ENCODE results near the gene CRHR1.
"Not testable (repeated sequence)": the region's sequence is repeated elsewhere in the genome, so short reads cannot be mapped to it uniquely, and the experiment has no call there.

Gene CRHR1

DNA sequence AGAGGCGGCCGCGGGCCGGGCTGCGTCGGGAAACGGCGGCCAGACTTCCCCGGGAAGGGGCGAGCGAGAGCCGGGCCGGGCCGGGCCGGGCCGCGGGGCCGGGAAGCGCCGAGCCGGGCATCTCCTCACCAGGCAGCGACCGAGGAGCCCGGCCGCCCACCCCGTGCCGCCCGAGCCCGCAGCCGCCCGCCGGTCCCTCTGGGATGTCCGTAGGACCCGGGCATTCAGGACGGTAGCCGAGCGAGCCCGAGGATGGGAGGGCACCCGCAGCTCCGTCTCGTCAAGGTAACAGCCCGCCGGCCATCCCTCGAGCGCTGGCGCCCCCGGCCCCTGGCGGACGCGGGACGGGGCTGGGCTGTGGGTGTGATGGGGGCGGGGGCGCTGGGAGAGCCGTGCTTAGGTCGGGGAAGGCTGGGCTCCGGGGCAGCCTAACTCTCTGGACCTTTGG, at the start of gene CRHR1:
Gene CRHR1 (plus strand): TSS at position 28 of the 448 bp plus-strand sequence. CDS start 225 bp downstream, at position 253.
- H3K4me3 ChIP-seq = peak within 1 kb of the TSS; percentile 82
- H3K9ac ChIP-seq (ENCODE audit: insufficient read length) = no peak within 1 kb of the TSS
- DNase-seq (ENCODE audit: low read depth, low spot score) = no peak
- H3K9me3 ChIP-seq (ENCODE audit: low read depth, low read length) = no peaks in the 10 kb centered on the region
- TF ChIP-seq POLR2AphosphoS5 (IDR thresholded peaks at IDR 0.05; ENCODE audit: borderline replicate concordance, low read depth, low read length) (no peak), EZH2 (IDR thresholded peaks at IDR 0.05) (no peak), FOXP2 (optimal IDR thresholded peaks at IDR 0.05; ENCODE audit: control extremely low read depth, extremely low read length, insufficient read depth) (no peak)
- H3K36me3 ChIP-seq (ENCODE audit: insufficient read depth, low read length) = no peaks in the 10 kb centered on the region
- no peak within 1 kb of the TSS for H3K27ac ChIP-seq

- no peak for TF ChIP-seq EZH2 (IDR thresholded peaks at IDR 0.05)
- TF ChIP-seq POLR2AphosphoS5 (IDR thresholded peaks at IDR 0.05; ENCODE audit: borderline replicate concordance, low read depth, low read length) = no peak
- no peak for TF ChIP-seq FOXP2 (optimal IDR thresholded peaks at IDR 0.05; ENCODE audit: control extremely low read depth, extremely low read length, insufficient read depth)
- no peak overlapping the region for H3K27ac ChIP-seq
- H3K4me3 ChIP-seq = no peak overlapping the region
- H3K36me3 ChIP-seq (ENCODE audit: insufficient read depth, low read length) = no peaks in the 10 kb centered on the region
- no peak for DNase-seq (ENCODE audit: low read depth, low spot score)
- H3K9ac ChIP-seq (ENCODE audit: insufficient read length) = no peak overlapping the region
- H3K9me3 ChIP-seq (ENCODE audit: low read depth, low read length) = no peaks in the 10 kb centered on the region
These were observed 49.5 kb upstream of the CRHR1 start for GRCh38 chr17:45734598-45734997.

DNA sequence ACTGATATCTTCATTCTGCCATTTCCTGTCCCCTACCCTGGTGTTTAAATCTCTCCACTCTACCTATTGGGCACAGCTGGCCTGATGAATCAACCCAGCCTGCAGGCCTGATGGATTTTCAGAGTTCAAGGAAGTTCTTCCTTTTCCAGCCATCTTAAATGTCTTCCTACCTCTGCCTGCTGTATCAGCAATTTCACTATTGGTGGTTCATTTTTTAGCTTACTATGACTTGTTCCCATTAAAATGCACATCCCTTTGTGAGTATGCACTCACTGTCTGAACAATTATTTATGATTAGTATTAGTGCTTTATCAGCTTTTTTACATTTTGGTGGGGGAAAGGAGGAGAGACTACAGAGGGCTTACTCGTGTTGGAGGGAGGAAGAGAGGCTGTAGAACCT, 48.6 kb upstream of the CRHR1 start:
- Histone ChIP-seq H3K9me3 (ENCODE audit: low read depth, low read length) (no peaks in the 10 kb centered on the region), H3K4me3 (no peak overlapping the region), H3K9ac (ENCODE audit: insufficient read length) (no peak overlapping the region), H3K36me3 (ENCODE audit: insufficient read depth, low read length) (no peaks in the 10 kb centered on the region), H3K27ac (no peak overlapping the region)
- TF ChIP-seq FOXP2 (optimal IDR thresholded peaks at IDR 0.05; ENCODE audit: control extremely low read depth, extremely low read length, insufficient read depth) (no peak), EZH2 (IDR thresholded peaks at IDR 0.05) (no peak), POLR2AphosphoS5 (IDR thresholded peaks at IDR 0.05; ENCODE audit: borderline replicate concordance, low read depth, low read length) (no peak)
- DNase-seq (ENCODE audit: low read depth, low spot score) = no peak

- TF ChIP-seq FOXP2 (optimal IDR thresholded peaks at IDR 0.05; ENCODE audit: control extremely low read depth, extremely low read length, insufficient read depth) (no peak), EZH2 (IDR thresholded peaks at IDR 0.05) (no peak), POLR2AphosphoS5 (IDR thresholded peaks at IDR 0.05; ENCODE audit: borderline replicate concordance, low read depth, low read length) (no peak)
- H3K9me3 ChIP-seq (ENCODE audit: low read depth, low read length) = no peaks in the 10 kb centered on the region
- H3K27ac ChIP-seq = no peak overlapping the region
- no peak for DNase-seq (ENCODE audit: low read depth, low spot score)
- no peak overlapping the region for H3K9ac ChIP-seq (ENCODE audit: insufficient read length)
- H3K4me3 ChIP-seq = no peak overlapping the region
- no peaks in the 10 kb centered on the region for H3K36me3 ChIP-seq (ENCODE audit: insufficient read depth, low read length)
These were observed 44.3 kb upstream of the CRHR1 start for GRCh38 chr17:45739786-45740185.

DNA sequence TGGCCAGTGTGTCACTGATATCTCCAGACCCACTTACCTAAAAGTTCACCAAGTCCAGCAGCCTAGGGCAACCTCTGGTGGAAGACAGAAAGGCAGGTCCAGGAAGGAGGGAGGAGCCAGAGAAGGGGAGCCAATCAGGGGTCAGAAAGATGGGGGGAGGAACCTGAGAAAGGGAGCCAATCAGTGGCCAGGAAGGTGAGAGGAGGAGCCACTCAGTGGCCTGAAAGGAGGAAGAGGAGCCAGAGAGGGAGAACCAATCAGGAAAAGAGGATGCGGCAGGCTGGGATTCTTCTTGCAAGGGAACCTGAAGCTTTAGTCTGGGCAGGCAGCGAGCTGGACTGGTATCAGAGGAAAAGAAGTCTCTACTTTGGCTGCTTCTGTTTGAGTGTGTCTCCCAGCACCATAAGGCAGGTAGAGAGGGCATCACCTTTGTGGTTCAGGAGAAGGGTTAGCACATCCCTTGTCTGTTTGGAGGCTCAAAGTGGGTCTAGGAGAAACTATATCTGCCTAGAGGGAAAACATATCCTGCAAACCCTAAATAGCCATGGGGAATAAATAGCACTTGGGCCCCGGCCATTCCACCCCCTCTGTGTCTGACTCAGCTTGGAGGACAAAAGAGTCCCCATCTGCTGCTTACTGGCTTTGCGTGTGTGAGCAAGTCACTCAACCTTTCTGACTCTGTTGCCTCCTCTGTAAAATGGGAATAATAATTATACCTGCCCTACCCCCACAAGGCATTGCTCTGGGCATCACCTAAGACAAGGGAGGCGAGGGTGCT, 43.4 kb upstream of the CRHR1 start:
- H3K9ac ChIP-seq (ENCODE audit: insufficient read length) = no peak overlapping the region
- no peak for TF ChIP-seq POLR2AphosphoS5 (IDR thresholded peaks at IDR 0.05; ENCODE audit: borderline replicate concordance, low read depth, low read length)
- TF ChIP-seq EZH2 (IDR thresholded peaks at IDR 0.05) = no peak
- no peak for TF ChIP-seq FOXP2 (optimal IDR thresholded peaks at IDR 0.05; ENCODE audit: control extremely low read depth, extremely low read length, insufficient read depth)
- no peak overlapping the region for H3K4me3 ChIP-seq
- H3K9me3 ChIP-seq (ENCODE audit: low read depth, low read length) = no peaks in the 10 kb centered on the region
- no peak overlapping the region for H3K27ac ChIP-seq
- H3K36me3 ChIP-seq (ENCODE audit: insufficient read depth, low read length) = no peaks in the 10 kb centered on the region
- no peak for DNase-seq (ENCODE audit: low read depth, low spot score)

DNA sequence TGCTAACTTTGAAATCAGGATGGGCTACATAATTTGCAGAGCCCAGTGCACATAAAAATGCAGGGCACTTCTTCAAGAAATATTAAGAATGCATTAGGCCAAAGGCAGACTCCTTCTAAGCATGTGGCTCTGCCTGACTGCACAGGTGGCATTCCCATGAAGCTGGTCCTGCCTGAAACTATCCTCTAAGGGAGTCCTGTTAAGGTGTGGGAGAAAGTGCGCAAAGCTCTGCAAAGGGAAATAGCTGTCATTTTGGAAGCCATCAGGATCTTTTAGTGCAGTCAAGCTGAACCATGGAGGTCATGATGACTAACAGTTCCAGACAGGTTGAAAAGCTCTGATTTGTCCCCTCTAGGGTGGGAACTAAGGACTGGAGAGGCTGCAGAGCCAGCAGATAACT, 41.9 kb upstream of the CRHR1 start:
- Histone ChIP-seq H3K36me3 (ENCODE audit: insufficient read depth, low read length) (no peaks in the 10 kb centered on the region), H3K9me3 (ENCODE audit: low read depth, low read length) (no peaks in the 10 kb centered on the region), H3K9ac (ENCODE audit: insufficient read length) (no peak overlapping the region), H3K4me3 (no peak overlapping the region), H3K27ac (no peak overlapping the region)
- DNase-seq (ENCODE audit: low read depth, low spot score) = no peak
- TF ChIP-seq EZH2 (IDR thresholded peaks at IDR 0.05) (no peak), POLR2AphosphoS5 (IDR thresholded peaks at IDR 0.05; ENCODE audit: borderline replicate concordance, low read depth, low read length) (no peak), FOXP2 (optimal IDR thresholded peaks at IDR 0.05; ENCODE audit: control extremely low read depth, extremely low read length, insufficient read depth) (no peak)

- Histone ChIP-seq H3K9ac (ENCODE audit: insufficient read length) (no peak overlapping the region), H3K9me3 (ENCODE audit: low read depth, low read length) (no peaks in the 10 kb centered on the region), H3K4me3 (no peak overlapping the region), H3K27ac (no peak overlapping the region), H3K36me3 (ENCODE audit: insufficient read depth, low read length) (no peaks in the 10 kb centered on the region)
- no peak for TF ChIP-seq POLR2AphosphoS5 (IDR thresholded peaks at IDR 0.05; ENCODE audit: borderline replicate concordance, low read depth, low read length)
- no peak for DNase-seq (ENCODE audit: low read depth, low spot score)
These were observed 40.3 kb upstream of the CRHR1 start for GRCh38 chr17:45743626-45744326.

DNA sequence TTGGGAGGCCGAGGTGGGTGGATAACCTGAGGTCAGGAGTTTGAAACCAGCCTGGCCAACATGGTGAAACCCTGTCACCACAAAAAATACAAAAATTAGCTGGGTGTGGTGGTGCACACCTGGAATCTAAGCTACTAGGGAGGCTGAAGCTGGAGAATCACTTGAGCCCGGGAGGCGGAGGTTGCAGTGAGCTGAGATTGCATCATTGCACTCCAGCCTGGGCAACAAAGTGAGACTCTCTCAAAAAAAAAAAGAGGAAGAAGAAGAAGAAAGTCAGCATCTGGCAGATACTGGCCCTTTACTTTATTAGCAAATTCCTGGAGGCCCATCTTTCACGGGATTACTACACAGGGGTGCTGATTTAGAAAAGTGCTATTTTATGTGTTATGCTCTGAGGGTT, 39.3 kb upstream of the CRHR1 start:
- H3K27ac ChIP-seq; DNase-seq (ENCODE audit: low read depth, low spot score); H3K4me3 ChIP-seq; H3K9me3 ChIP-seq (ENCODE audit: low read depth, low read length); H3K36me3 ChIP-seq (ENCODE audit: insufficient read depth, low read length); H3K9ac ChIP-seq (ENCODE audit: insufficient read length): not testable (repeated sequence)
